Fibroblast of lung (primary cell): Measurements from ENCODE around the gene THOC1. TPM values are rescaled to one million over a fixed set of nuclear protein-coding genes. Genes with fewer than 3 reads are reported as not detected.

Experiments
- DNase-seq, 2 donors: peaks; one replicate each; pipeline versions ENCODE4 v3.0.0 to v3.0.0-alpha.2; 2010; ENCODE audit warnings: low read depth in 2 of 2
- H2AFZ ChIP-seq: 2 replicates; pipeline ENCODE4 v1.5.1; 2012; ENCODE audit warnings: low read length, control low read depth, inconsistent platforms
- H3K27ac ChIP-seq: 2 replicates; pipeline ENCODE4 v1.5.1; 2011; ENCODE audit warnings: low read length, control low read depth; ENCODE audit not compliant: insufficient read depth
- H3K27me3 ChIP-seq: 2 replicates; pipeline ENCODE4 v1.5.1; 2011; ENCODE audit warnings: mild to moderate bottlenecking, low read length; ENCODE audit not compliant: control insufficient read depth, insufficient read depth
- H3K36me3 ChIP-seq: 2 replicates; pipeline ENCODE4 v1.5.1; 2011; ENCODE audit warnings: low read length; ENCODE audit not compliant: control insufficient read depth, insufficient read depth
- H3K4me1 ChIP-seq: 2 replicates; pipeline ENCODE4 v1.5.1; 2011; ENCODE audit warnings: low read length; ENCODE audit not compliant: control insufficient read depth, insufficient read depth; ENCODE audit errors: extremely low read depth
- H3K4me2 ChIP-seq: 2 replicates; pipeline ENCODE4 v1.5.1; 2011; ENCODE audit warnings: low read length, control low read depth; ENCODE audit not compliant: insufficient read depth; ENCODE audit errors: extremely low read depth
- H3K4me3 ChIP-seq, 4 experiments: fragments of 200-600 bp in 1 of 4; sonication (generic) in 1 of 4; replicated peaks in 1 of 4; 2 replicates each; pipeline ENCODE4 v1.5.1; 2011 to 2016; ENCODE audit warnings: low read length in 4 of 4, low read depth in 3 of 4, mild to moderate bottlenecking in 3 of 4, control low read depth in 2 of 4, inconsistent platforms in 1 of 4, mixed read lengths in 1 of 4; ENCODE audit not compliant: insufficient read depth in 1 of 4; ENCODE audit errors: control extremely low read depth in 1 of 4
- H3K79me2 ChIP-seq: 2 replicates; pipeline ENCODE4 v1.5.1; 2012; ENCODE audit warnings: mild to moderate bottlenecking, low read length, inconsistent platforms; ENCODE audit not compliant: control insufficient read depth, insufficient read depth
- H3K9ac ChIP-seq: 2 replicates; pipeline ENCODE4 v1.5.1; 2011; ENCODE audit warnings: mild to moderate bottlenecking, low read length, control low read depth; ENCODE audit not compliant: insufficient read depth
- H3K9me3 ChIP-seq: 2 replicates; pipeline ENCODE4 v1.5.1; 2012; ENCODE audit warnings: low read depth, low read length; ENCODE audit not compliant: control insufficient read depth, insufficient read depth
- H4K20me1 ChIP-seq: 2 replicates; pipeline ENCODE4 v1.5.1; 2011; ENCODE audit warnings: low read length; ENCODE audit not compliant: control insufficient read depth, insufficient read depth; ENCODE audit errors: extremely low read depth
- CTCF ChIP-seq, 2 donors: IDR thresholded peaks in 1 of 2; conservative IDR thresholded peaks in 1 of 2; 1 replicate in 1 of 2; 2 replicates in 1 of 2; pipeline ENCODE4 v1.5.1; 2011 to 2012; ENCODE audit warnings: low read length in 2 of 2, control low read depth in 1 of 2, inconsistent platforms in 1 of 2, low read depth in 1 of 2, mild to moderate bottlenecking in 1 of 2
- EZH2 ChIP-seq: IDR thresholded peaks from 2 replicates; pipeline ENCODE4 v1.5.1; 2012; ENCODE audit warnings: low read length, control low read depth, mild to moderate bottlenecking; ENCODE audit errors: missing control alignments
- polyA plus RNA-seq, 2 donors: library from polyadenylated mRNA; depleted of rRNA in 1 of 2; stranded (reverse) in 1 of 2; unstranded in 1 of 2; fragments of >200 nt; gene quantifications; 2 replicates each; pipeline ENCODE4 v1.2.1, GENCODE V29; 2011 to 2012; ENCODE audit warnings: missing spikeins in 1 of 2
- total RNA-seq: library from RNA; depleted of rRNA; stranded (reverse); fragments of >200 nt; gene quantifications from 2 replicates; pipeline ENCODE4 v1.2.1, GENCODE V29; 2014

The THOC1 gene
- total and polyA plus RNA-seq, 2 donors (not counting 1 experiment from before 2014, with no cell fraction given): 18.2 to 35.2 TPM

GRCh38 chr18:248053-248452, 19.8 kb downstream of the THOC1 start:
- H3K4me1 ChIP-seq: no peaks in the 10 kb centered on the region
- no peaks in the 10 kb centered on the region for H3K36me3 ChIP-seq
- TF ChIP-seq CTCF (conservative IDR thresholded peaks at IDR 0.05 in 1 of 2, IDR thresholded peaks at IDR 0.05 in 1 of 2; ENCODE audit: low read depth in 1 of 2, low read length in 2 of 2) (no peak), EZH2 (no peak)
- H3K9ac ChIP-seq: no peak overlapping the region
- no peaks in the 10 kb centered on the region for H3K9me3 ChIP-seq
- H3K79me2 ChIP-seq: no peaks in the 10 kb centered on the region
- DNase-seq: no peak
- no peaks in the 10 kb centered on the region for H3K27me3 ChIP-seq
- no peaks in the 10 kb centered on the region for H4K20me1 ChIP-seq
- no peak overlapping the region for H3K4me3 ChIP-seq
- no peak overlapping the region for H3K27ac ChIP-seq
- H2AFZ ChIP-seq: no peak overlapping the region
- no peak overlapping the region for H3K4me2 ChIP-seq

GRCh38 chr18:245282-245847, 22.5 kb downstream of the THOC1 start:
- H3K27me3 ChIP-seq: no peaks in the 10 kb centered on the region
- no peak overlapping the region for H3K27ac ChIP-seq
- no peaks in the 10 kb centered on the region for H3K36me3 ChIP-seq
- H2AFZ ChIP-seq: no peak overlapping the region
- no peaks in the 10 kb centered on the region for H3K9me3 ChIP-seq
- no peaks in the 10 kb centered on the region for H4K20me1 ChIP-seq
- no peak overlapping the region for H3K9ac ChIP-seq
- TF ChIP-seq EZH2: no peak
- TF ChIP-seq CTCF (conservative IDR thresholded peaks at IDR 0.05 in 1 of 2, IDR thresholded peaks at IDR 0.05 in 1 of 2; ENCODE audit: low read depth in 1 of 2, low read length in 2 of 2): no peak
- H3K4me1 ChIP-seq: no peaks in the 10 kb centered on the region
- H3K4me2 ChIP-seq: no peak overlapping the region
- H3K79me2 ChIP-seq: no peaks in the 10 kb centered on the region
- DNase-seq: no peak
- no peak overlapping the region for H3K4me3 ChIP-seq

- H3K27me3 ChIP-seq: no peaks in the 10 kb centered on the region
- no peak overlapping the region for H3K9ac ChIP-seq
- no peaks in the 10 kb centered on the region for H3K4me1 ChIP-seq
- H4K20me1 ChIP-seq: no peaks in the 10 kb centered on the region
- H3K4me3 ChIP-seq: no peak overlapping the region
- no peaks in the 10 kb centered on the region for H3K79me2 ChIP-seq
- peak in 1 of 2 donors; percentile 38 for DNase-seq
- no peak overlapping the region for H2AFZ ChIP-seq
- TF ChIP-seq EZH2 (no peak), CTCF (conservative IDR thresholded peaks at IDR 0.05 in 1 of 2, IDR thresholded peaks at IDR 0.05 in 1 of 2; ENCODE audit: low read depth in 1 of 2, low read length in 2 of 2) (no peak)
- no peak overlapping the region for H3K4me2 ChIP-seq
- H3K36me3 ChIP-seq: no peaks in the 10 kb centered on the region
- no peak overlapping the region for H3K27ac ChIP-seq
- no peaks in the 10 kb centered on the region for H3K9me3 ChIP-seq
These were observed 27.7 kb downstream of the THOC1 start for GRCh38 chr18:240175-240574.
